Retinal pigment epithelial cell (primary cell): ENCODE measurements around the gene RILPL2.

Experiments
- DNase-seq: peaks from one replicate; pipeline ENCODE4 v3.0.0-alpha.2; 2010; ENCODE audit warnings: low read depth
- H3K4me3 ChIP-seq: 2 replicates; pipeline ENCODE4 v1.5.1; 2011; ENCODE audit warnings: mild to moderate bottlenecking, low read length, control low read depth, moderate library complexity
- CTCF ChIP-seq: conservative IDR thresholded peaks from 2 replicates; pipeline ENCODE4 v1.5.1; 2011; ENCODE audit warnings: low read depth, low read length, control low read depth, inconsistent platforms

Gene RILPL2

GRCh38 chr12:123478069-123478468, 41.6 kb upstream of the RILPL2 start:
- no peak overlapping the region for H3K4me3 ChIP-seq
- no peak for TF ChIP-seq CTCF
- no peak for DNase-seq

- DNase-seq: no peak
- H3K4me3 ChIP-seq: no peak overlapping the region
- TF ChIP-seq CTCF: no peak
These were observed 38.8 kb upstream of the RILPL2 start for GRCh38 chr12:123475246-123475703.

GRCh38 chr12:123474485-123475245, 38.2 kb upstream of the RILPL2 start:
- TF ChIP-seq CTCF: no peak
- no peak for DNase-seq
- no peak overlapping the region for H3K4me3 ChIP-seq

GRCh38 chr12:123472438-123472849, 36.0 kb upstream of the RILPL2 start:
- H3K4me3 ChIP-seq: no peak overlapping the region
- DNase-seq: no peak
- TF ChIP-seq CTCF: no peak

GRCh38 chr12:123471374-123472068, 35.0 kb upstream of the RILPL2 start:
- H3K4me3 ChIP-seq: no peak overlapping the region
- no peak for DNase-seq
- TF ChIP-seq CTCF: no peak

- no peak for TF ChIP-seq CTCF
- no peak for DNase-seq
- H3K4me3 ChIP-seq: no peak overlapping the region
These were observed 33.5 kb upstream of the RILPL2 start for GRCh38 chr12:123469978-123470377.

- TF ChIP-seq CTCF: peak; percentile 22
- H3K4me3 ChIP-seq: no peak overlapping the region
- DNase-seq: no peak
These were observed 32.3 kb upstream of the RILPL2 start for GRCh38 chr12:123468786-123469185.
